ENCODE results near the gene HEG1.
A peak's percentile ranks its signal among the peaks of the same experiment; 100 is the strongest.

HEG1 gene

DNA sequence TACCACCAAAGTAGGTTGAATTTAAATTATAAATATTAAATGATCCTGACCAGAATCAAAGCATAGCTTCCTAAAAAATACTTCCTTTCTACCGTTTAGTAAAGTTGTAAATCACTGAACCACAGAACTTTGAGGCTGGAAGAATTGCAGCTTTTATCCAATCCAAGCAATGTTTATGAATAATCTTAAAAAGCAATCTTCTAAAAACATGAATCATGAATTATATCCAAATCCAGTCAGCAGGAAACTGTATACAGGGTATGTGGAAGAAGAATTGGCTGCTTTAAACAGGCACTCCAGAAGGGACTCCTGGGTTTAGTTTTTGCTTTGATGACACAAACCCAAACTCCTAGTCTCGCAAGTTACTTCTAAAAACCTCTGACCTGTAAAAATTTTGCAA lies 30.2 kb downstream of the HEG1 start:
- TF ChIP-seq, protein P1, sequence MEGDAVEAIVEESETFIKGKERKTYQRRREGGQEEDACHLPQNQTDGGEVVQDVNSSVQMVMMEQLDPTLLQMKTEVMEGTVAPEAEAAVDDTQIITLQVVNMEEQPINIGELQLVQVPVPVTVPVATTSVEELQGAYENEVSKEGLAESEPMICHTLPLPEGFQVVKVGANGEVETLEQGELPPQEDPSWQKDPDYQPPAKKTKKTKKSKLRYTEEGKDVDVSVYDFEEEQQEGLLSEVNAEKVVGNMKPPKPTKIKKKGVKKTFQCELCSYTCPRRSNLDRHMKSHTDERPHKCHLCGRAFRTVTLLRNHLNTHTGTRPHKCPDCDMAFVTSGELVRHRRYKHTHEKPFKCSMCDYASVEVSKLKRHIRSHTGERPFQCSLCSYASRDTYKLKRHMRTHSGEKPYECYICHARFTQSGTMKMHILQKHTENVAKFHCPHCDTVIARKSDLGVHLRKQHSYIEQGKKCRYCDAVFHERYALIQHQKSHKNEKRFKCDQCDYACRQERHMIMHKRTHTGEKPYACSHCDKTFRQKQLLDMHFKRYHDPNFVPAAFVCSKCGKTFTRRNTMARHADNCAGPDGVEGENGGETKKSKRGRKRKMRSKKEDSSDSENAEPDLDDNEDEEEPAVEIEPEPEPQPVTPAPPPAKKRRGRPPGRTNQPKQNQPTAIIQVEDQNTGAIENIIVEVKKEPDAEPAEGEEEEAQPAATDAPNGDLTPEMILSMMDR (conservative IDR thresholded peaks at IDR 0.05; ENCODE audit: low read depth, low read length), result no peak
- no peaks in the 10 kb centered on the region for H4K20me1 ChIP-seq (ENCODE audit: insufficient read depth)
- no peaks in the 10 kb centered on the region for H3K36me3 ChIP-seq (ENCODE audit: insufficient read depth)
- H3K4me2 ChIP-seq, result no peak overlapping the region
- no peaks in the 10 kb centered on the region for H3K79me2 ChIP-seq (ENCODE audit: insufficient read depth, low read depth)
- H3K4me3 ChIP-seq (IDR thresholded peaks at IDR 0.05; ENCODE audit: insufficient read depth, low read depth, low read length), result no peak overlapping the region
- no peak overlapping the region for H2AFZ ChIP-seq (ENCODE audit: low read depth)
- H3K27ac ChIP-seq, result no peak overlapping the region
- H3K9ac ChIP-seq, result no peak overlapping the region
- H3K27me3 ChIP-seq (ENCODE audit: insufficient read depth, low read depth), result no peaks in the 10 kb centered on the region
- peaks cover 48% of the 10 kb centered on the region for H3K4me1 ChIP-seq (ENCODE audit: low read depth, poor library complexity, severe bottlenecking)

DNA sequence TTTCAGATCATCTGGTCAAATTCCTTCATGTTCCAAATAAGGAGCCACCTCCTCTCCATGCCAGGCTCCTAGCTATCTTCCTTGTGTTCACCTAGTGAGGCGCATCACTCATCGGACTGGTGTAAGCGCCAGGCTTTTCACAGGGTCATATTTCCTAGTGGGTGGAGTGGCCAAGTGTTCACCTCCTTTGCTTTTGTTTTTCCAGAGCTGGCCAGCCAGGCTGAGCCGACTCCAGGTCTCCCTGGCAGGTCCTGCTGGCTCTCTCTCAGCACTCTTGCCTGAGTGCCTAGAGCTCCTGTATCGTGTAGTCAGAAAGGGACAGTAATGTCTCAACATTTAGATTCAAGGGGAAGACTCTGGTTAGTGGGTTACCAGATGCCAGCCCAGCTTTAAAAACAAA lies 31.0 kb downstream of the HEG1 start:
- Histone ChIP-seq H3K4me1 (ENCODE audit: low read depth, poor library complexity, severe bottlenecking) (peaks cover 48% of the 10 kb centered on the region), H2AFZ (ENCODE audit: low read depth) (no peak overlapping the region), H3K27ac (no peak overlapping the region), H3K27me3 (ENCODE audit: insufficient read depth, low read depth) (no peaks in the 10 kb centered on the region), H4K20me1 (ENCODE audit: insufficient read depth) (no peaks in the 10 kb centered on the region), H3K36me3 (ENCODE audit: insufficient read depth) (no peaks in the 10 kb centered on the region), H3K4me2 (no peak overlapping the region), H3K4me3 (IDR thresholded peaks at IDR 0.05; ENCODE audit: insufficient read depth, low read depth, low read length) (no peak overlapping the region), H3K79me2 (ENCODE audit: insufficient read depth, low read depth) (no peaks in the 10 kb centered on the region), H3K9ac (no peak overlapping the region)
- TF ChIP-seq, protein P1 (conservative IDR thresholded peaks at IDR 0.05; ENCODE audit: low read depth, low read length), result no peak

DNA sequence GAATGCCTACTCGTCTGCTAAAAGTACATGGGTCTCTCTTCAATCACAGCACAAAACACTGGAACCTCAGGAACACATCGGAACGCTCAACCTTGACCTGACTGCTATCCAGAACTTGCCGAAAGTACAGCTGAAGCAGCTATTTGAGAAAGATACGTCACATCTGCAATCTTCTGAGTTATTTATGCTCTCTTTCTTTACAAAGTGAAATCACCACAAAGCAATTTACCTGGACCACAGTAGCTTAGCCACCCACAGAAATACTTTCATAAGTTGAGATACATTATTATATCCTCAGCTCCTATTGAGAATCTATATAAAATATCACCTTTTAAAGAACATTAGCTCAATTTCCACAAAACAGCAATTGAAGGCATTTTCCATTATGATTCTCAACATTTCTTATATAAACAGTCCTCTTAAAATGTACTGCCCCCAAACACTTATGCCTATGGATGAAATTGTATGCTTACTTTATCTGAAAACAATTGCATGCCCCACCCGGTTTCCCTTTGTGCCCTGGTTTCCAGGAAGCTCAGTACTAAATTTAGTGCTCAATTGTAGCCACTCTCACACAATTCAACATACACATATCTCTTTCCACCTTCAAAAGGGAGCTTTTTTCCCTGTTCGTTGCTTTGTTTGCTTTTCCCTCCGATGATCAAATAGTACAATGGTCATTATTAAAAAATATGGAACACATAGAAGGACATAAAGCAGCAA lies 31.8 kb downstream of the HEG1 start:
- Histone ChIP-seq H3K4me3 (IDR thresholded peaks at IDR 0.05; ENCODE audit: insufficient read depth, low read depth, low read length) (no peak overlapping the region), H3K4me1 (ENCODE audit: low read depth, poor library complexity, severe bottlenecking) (peaks cover 42% of the 10 kb centered on the region), H3K79me2 (ENCODE audit: insufficient read depth, low read depth) (no peaks in the 10 kb centered on the region), H3K27me3 (ENCODE audit: insufficient read depth, low read depth) (no peaks in the 10 kb centered on the region), H4K20me1 (ENCODE audit: insufficient read depth) (no peaks in the 10 kb centered on the region), H3K4me2 (peak overlapping the region; percentile 22), H3K9ac (no peak overlapping the region), H3K27ac (no peak overlapping the region), H3K36me3 (ENCODE audit: insufficient read depth) (no peaks in the 10 kb centered on the region), H2AFZ (ENCODE audit: low read depth) (no peak overlapping the region)
- TF ChIP-seq, protein P1 (conservative IDR thresholded peaks at IDR 0.05; ENCODE audit: low read depth, low read length), result no peak

DNA sequence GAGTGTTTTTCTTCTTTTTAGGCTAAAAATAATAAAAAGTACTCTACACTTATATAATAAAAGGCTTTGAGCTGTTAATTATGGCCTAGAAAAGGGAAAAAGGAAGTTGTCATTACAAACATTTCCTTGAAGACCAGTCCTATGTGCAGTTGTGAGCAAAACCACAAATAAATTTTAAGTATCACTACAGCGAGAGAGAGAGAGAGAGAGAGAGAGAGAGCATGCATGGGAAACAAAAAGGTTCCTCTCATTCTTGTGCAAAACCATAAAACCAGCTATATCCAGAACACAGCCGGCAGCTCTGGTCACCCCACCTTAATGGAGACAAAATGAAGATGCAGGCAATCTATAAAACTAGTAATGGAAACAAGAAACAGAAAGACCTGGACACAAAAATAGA lies 33.6 kb downstream of the HEG1 start:
- Histone ChIP-seq H2AFZ (ENCODE audit: low read depth) (no peak overlapping the region), H3K27me3 (ENCODE audit: insufficient read depth, low read depth) (no peaks in the 10 kb centered on the region), H3K79me2 (ENCODE audit: insufficient read depth, low read depth) (no peaks in the 10 kb centered on the region), H3K27ac (no peak overlapping the region), H4K20me1 (ENCODE audit: insufficient read depth) (no peaks in the 10 kb centered on the region), H3K4me2 (no peak overlapping the region), H3K4me1 (ENCODE audit: low read depth, poor library complexity, severe bottlenecking) (peaks cover 28% of the 10 kb centered on the region), H3K4me3 (IDR thresholded peaks at IDR 0.05; ENCODE audit: insufficient read depth, low read depth, low read length) (no peak overlapping the region), H3K36me3 (ENCODE audit: insufficient read depth) (no peaks in the 10 kb centered on the region), H3K9ac (no peak overlapping the region)
- TF ChIP-seq, protein P1 (conservative IDR thresholded peaks at IDR 0.05; ENCODE audit: low read depth, low read length), result no peak

Measured in KMS-11 (cell line).